Measurements from ENCODE around the gene CFAP52. TPM values are rescaled to one million over a fixed set of nuclear protein-coding genes. Genes with fewer than 3 reads are reported as not detected.

Gene CFAP52
- total RNA-seq, 4 donors from 2014 or later = not detected

DNA sequence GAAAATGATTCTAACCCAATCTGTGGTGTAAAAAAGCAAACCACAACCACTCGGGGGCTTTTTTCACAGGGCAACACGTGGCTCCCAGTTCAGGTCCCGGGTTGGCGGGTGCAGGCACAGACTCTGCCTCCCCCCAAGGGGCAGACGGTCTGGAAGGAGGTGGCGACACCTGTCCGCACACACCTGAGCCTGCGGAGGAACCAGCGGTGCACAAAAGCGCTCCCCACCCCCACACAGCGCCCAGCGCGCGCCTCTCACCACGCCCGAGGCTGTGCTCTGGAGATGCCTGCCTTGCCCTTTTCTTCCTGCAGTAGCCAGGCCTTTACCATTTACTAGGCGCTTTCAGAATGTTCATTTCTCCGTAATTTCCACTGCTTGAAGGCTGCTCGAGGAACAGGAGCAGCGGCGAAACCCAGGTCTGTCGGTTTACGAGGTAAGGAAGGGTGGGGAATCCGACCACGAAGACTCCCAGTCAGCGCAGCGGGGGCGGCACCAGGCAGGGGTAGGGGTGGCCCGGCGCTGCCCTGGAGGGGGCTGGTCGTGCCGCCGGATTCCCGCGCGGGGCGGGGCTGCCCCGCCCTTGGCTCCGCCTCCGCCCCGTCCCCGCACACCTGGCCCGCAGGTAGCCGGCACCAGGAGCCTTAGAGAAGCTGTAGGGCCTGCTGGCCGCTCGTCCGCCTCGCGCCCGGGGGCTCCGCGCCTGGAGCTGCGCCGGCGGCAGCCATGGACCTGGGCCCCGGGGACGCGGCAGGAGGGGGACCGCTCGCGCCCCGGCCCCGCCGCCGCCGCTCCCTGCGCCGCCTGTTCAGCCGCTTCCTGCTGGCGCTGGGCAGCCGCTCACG lies 68.7 kb downstream of the CFAP52 start, which contains the start of gene USP43:
Gene USP43, plus strand, starts transcription at position 608 of the 842 bp plus-strand sequence. Its CDS starts 116 bp downstream, at position 724.
- TF ChIP-seq, protein P1, sequence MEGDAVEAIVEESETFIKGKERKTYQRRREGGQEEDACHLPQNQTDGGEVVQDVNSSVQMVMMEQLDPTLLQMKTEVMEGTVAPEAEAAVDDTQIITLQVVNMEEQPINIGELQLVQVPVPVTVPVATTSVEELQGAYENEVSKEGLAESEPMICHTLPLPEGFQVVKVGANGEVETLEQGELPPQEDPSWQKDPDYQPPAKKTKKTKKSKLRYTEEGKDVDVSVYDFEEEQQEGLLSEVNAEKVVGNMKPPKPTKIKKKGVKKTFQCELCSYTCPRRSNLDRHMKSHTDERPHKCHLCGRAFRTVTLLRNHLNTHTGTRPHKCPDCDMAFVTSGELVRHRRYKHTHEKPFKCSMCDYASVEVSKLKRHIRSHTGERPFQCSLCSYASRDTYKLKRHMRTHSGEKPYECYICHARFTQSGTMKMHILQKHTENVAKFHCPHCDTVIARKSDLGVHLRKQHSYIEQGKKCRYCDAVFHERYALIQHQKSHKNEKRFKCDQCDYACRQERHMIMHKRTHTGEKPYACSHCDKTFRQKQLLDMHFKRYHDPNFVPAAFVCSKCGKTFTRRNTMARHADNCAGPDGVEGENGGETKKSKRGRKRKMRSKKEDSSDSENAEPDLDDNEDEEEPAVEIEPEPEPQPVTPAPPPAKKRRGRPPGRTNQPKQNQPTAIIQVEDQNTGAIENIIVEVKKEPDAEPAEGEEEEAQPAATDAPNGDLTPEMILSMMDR (IDR thresholded peaks at IDR 0.05) = no peak
- TF ChIP-seq POLR2A (IDR thresholded peaks at IDR 0.05) = peak; percentile 68 to 84
- no peaks in the 10 kb centered on the region for H3K27me3 ChIP-seq
- no peaks in the 10 kb centered on the region for H3K36me3 ChIP-seq
- peak within 1 kb of the TSS; percentile 36 to 99 (median 94) for H3K27ac ChIP-seq
- peak in 2 of 3 donors; percentile 68 to 86 for DNase-seq
- peak within 1 kb of the TSS; percentile 44 to 90 (median 60) for H3K4me3 ChIP-seq
- H3K9me3 ChIP-seq = no peaks in the 10 kb centered on the region
- peaks cover 0 to 15% (median 0%) of the 10 kb centered on the region in 4 donors for H3K4me1 ChIP-seq

DNA sequence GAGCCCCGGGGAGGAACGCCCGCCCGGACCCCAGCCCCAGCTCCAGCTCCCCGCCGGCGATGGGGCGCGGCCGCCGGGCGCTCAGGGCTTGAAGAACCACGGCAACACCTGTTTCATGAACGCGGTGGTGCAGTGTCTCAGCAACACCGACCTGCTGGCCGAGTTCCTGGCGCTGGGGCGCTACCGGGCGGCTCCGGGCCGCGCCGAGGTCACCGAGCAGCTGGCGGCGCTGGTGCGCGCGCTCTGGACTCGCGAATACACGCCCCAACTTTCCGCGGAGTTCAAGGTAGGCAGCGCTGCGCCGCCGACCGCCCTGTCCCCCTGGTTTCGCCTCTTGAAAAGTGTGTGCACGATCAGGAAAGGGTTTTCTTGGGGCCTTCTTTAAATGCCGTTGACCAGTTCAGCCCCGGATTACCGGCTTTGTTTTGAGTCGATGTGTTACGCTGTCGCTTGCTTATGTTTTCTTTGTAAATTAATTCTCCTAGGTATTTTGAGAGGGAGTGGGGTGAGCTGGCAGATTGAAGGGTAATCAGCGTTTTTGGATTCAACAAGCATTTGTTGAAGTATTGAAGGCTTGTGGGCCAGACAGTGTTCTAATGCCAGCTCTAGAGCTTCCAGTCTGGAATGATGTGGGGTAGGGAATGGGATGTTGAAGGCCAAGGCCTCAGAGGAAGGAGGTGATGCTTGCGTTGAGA lies 69.6 kb downstream of the CFAP52 start:
- Histone ChIP-seq H3K27ac (peak overlapping the region in 3 of 4 donors; percentile 93 to 99 (median 94)), H3K27me3 (no peaks in the 10 kb centered on the region), H3K4me1 (peaks cover 0 to 15% (median 0%) of the 10 kb centered on the region in 4 donors), H3K9me3 (no peaks in the 10 kb centered on the region), H3K36me3 (no peaks in the 10 kb centered on the region), H3K4me3 (peak overlapping the region; percentile 44 to 90 (median 60))
- DNase-seq = peak in 2 of 3 donors; percentile 82 to 89
- TF ChIP-seq POLR2A (IDR thresholded peaks at IDR 0.05) = peak in 1 of 2 donors; percentile 46
- TF ChIP-seq, protein P1 (IDR thresholded peaks at IDR 0.05) = peak in 3 of 6 experiments; percentile 17 to 48 (median 27)

- Histone ChIP-seq H3K36me3 (no peaks in the 10 kb centered on the region), H3K4me3 (peak overlapping the region in 3 of 4 donors; percentile 44 to 90 (median 64)), H3K27ac (peak overlapping the region in 3 of 4 donors; percentile 93 to 99 (median 94)), H3K9me3 (no peaks in the 10 kb centered on the region), H3K4me1 (peaks cover 0 to 15% (median 0%) of the 10 kb centered on the region in 4 donors), H3K27me3 (no peaks in the 10 kb centered on the region)
- TF ChIP-seq, protein P1 (IDR thresholded peaks at IDR 0.05) = no peak
- no peak for TF ChIP-seq POLR2A (IDR thresholded peaks at IDR 0.05)
- no peak for DNase-seq
These were observed 70.1 kb downstream of the CFAP52 start for GRCh38 chr17:9646546-9646885.

DNA sequence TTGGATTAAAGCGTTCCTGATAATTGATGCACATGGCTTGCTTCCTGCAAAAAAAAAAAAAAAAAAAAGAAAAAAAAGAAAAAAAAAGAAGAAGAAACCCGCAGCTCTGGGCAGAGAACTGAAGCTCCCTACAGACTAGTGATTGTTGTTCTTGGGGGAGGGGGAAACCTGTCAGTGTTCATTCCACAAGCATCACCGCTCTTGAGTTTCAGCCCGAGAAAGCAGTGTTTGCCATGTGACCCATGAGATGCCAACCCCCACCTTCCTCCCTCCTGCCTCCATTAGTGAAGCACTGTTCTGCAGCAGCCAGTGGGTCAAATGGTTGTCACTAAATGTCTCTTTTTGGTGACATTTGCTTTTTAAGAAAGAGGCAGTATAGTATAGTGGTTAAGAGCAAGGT lies 70.6 kb downstream of the CFAP52 start:
- no peak for DNase-seq
- H3K4me3 ChIP-seq = peak overlapping the region in 3 of 4 donors; percentile 44 to 90 (median 64)

DNA sequence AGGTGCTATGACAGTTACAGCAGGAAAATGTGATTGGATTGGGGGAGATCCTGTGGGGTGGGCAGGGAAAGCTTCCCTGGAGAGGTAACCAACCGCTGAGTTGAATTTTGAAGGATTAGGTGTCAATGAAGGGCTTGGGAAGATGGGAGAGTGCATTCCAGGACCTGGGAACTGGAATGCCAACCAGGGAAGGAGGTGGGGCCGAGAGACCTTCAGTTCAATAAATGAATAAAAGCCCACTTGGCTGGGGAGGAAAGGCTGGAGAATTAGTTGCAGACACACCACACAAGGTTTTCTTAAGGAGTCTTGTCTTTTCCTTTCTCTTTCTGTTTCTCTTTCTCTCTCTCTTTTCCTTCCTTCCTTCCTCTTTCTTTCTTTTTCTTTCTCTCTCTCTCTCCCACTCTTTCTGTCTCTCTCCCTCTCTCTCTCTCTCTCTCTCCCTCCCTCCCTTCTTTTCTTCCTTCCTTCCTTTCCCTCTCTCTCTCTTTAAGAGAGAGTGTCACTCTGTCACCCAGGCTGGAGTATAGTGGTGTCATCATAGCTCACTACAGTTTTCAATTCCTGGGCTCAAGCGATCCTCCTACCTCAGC lies 72.2 kb downstream of the CFAP52 start:
- H3K9me3 ChIP-seq = no peaks in the 10 kb centered on the region
- no peak overlapping the region for H3K4me3 ChIP-seq
- no peaks in the 10 kb centered on the region for H3K36me3 ChIP-seq
- H3K4me1 ChIP-seq = peaks cover 0 to 15% (median 0%) of the 10 kb centered on the region in 4 donors
- H3K27ac ChIP-seq = no peak overlapping the region
- no peaks in the 10 kb centered on the region for H3K27me3 ChIP-seq
- DNase-seq = no peak
- TF ChIP-seq POLR2A (IDR thresholded peaks at IDR 0.05) = no peak
- TF ChIP-seq, protein P1 (IDR thresholded peaks at IDR 0.05) = no peak

More for the DNA sequence above, 70.6 kb downstream of the CFAP52 start:
- Histone ChIP-seq H3K27ac (no peak overlapping the region), H3K27me3 (no peaks in the 10 kb centered on the region), H3K9me3 (no peaks in the 10 kb centered on the region), H3K4me1 (peaks cover 0 to 15% (median 0%) of the 10 kb centered on the region in 4 donors), H3K36me3 (no peaks in the 10 kb centered on the region)
- TF ChIP-seq POLR2A (IDR thresholded peaks at IDR 0.05) = no peak
- TF ChIP-seq, protein P1 (IDR thresholded peaks at IDR 0.05) = no peak

All from Peyer's patch (tissue), 4 donors.